ENCODE results near the gene PCBP3.

PCBP3 gene

GRCh38 chr21:45929449-45929848 lies 285.9 kb downstream of the PCBP3 start:
- DNase-seq (ENCODE audit: extremely low spot score, insufficient read length, low read depth) (no peak), FAIRE-seq (no peak)

GRCh38 chr21:45930231-45930760 lies 286.8 kb downstream of the PCBP3 start:
- DNase-seq (ENCODE audit: extremely low spot score, insufficient read length, low read depth) (no peak), FAIRE-seq (no peak)

- DNase-seq (ENCODE audit: extremely low spot score, insufficient read length, low read depth) (no peak), FAIRE-seq (no peak)
Measured at GRCh38 chr21:45930792-45931191, 287.3 kb downstream of the PCBP3 start.

- no peak for FAIRE-seq
- no peak for DNase-seq (ENCODE audit: extremely low spot score, insufficient read length, low read depth)
Measured at GRCh38 chr21:45931397-45931969, 288.0 kb downstream of the PCBP3 start.

GRCh38 chr21:45932922-45933502 lies 289.5 kb downstream of the PCBP3 start:
- no peak for FAIRE-seq

GRCh38 chr21:45934085-45934484 lies 290.6 kb downstream of the PCBP3 start:
- DNase-seq (ENCODE audit: extremely low spot score, insufficient read length, low read depth) (no peak), FAIRE-seq (no peak)

More at GRCh38 chr21:45932922-45933502, 289.5 kb downstream of the PCBP3 start:
- DNase-seq (ENCODE audit: extremely low spot score, insufficient read length, low read depth), result no peak

GRCh38 chr21:45934554-45934953 lies 291.0 kb downstream of the PCBP3 start:
- FAIRE-seq (no peak), DNase-seq (ENCODE audit: extremely low spot score, insufficient read length, low read depth) (no peak)

- DNase-seq (ENCODE audit: extremely low spot score, insufficient read length, low read depth), result no peak
- no peak for FAIRE-seq
Measured at GRCh38 chr21:45935628-45936027, 292.1 kb downstream of the PCBP3 start.

GRCh38 chr21:45937721-45938452 lies 294.4 kb downstream of the PCBP3 start:
- no peak for FAIRE-seq
- no peak for DNase-seq (ENCODE audit: extremely low spot score, insufficient read length, low read depth)

GRCh38 chr21:45938453-45938755 lies 294.9 kb downstream of the PCBP3 start:
- no peak for FAIRE-seq
- no peak for DNase-seq (ENCODE audit: extremely low spot score, insufficient read length, low read depth)

- FAIRE-seq (no peak), DNase-seq (ENCODE audit: extremely low spot score, insufficient read length, low read depth) (no peak)
Measured at GRCh38 chr21:45938811-45939520, 295.4 kb downstream of the PCBP3 start.

- DNase-seq (ENCODE audit: extremely low spot score, insufficient read length, low read depth) (no peak), FAIRE-seq (no peak)
Measured at GRCh38 chr21:45939521-45940045, 296.1 kb downstream of the PCBP3 start.

- FAIRE-seq (no peak), DNase-seq (ENCODE audit: extremely low spot score, insufficient read length, low read depth) (no peak)
Measured at GRCh38 chr21:45940091-45940490, 296.6 kb downstream of the PCBP3 start.

- no peak for FAIRE-seq
- no peak for DNase-seq (ENCODE audit: extremely low spot score, insufficient read length, low read depth)
Measured at GRCh38 chr21:45940621-45941337, 297.3 kb downstream of the PCBP3 start.

GRCh38 chr21:45941338-45941710 lies 297.8 kb downstream of the PCBP3 start:
- FAIRE-seq, result no peak
- no peak for DNase-seq (ENCODE audit: extremely low spot score, insufficient read length, low read depth)

- no peak for DNase-seq (ENCODE audit: extremely low spot score, insufficient read length, low read depth)
- FAIRE-seq, result no peak
Measured at GRCh38 chr21:45941717-45942546, 298.4 kb downstream of the PCBP3 start.

GRCh38 chr21:45942755-45943629 lies 299.5 kb downstream of the PCBP3 start:
- DNase-seq (ENCODE audit: extremely low spot score, insufficient read length, low read depth) (no peak), FAIRE-seq (no peak)

Measured in GM18507 (cell line).